Measurements from ENCODE around the gene TIGIT.

The TIGIT gene

DNA sequence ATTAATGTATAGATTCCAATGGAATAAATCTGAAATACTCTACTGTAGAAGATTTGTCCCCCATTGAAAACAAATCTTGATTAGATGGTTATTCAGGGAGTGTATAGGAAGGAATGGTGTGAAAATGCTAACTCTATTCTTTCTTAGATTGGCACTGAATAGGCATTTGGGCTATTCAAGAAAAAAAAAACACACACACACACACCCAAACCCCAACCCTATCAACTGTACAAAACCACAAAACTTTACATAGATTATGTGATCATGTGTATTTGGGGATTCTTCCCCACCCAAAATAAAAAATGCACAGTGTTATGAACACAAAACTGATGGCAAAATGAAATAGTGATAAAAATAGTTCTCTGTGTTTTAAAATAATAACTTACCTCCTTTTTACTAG lies 61.8 kb downstream of the TIGIT start:
- DNase-seq = no peak

DNA sequence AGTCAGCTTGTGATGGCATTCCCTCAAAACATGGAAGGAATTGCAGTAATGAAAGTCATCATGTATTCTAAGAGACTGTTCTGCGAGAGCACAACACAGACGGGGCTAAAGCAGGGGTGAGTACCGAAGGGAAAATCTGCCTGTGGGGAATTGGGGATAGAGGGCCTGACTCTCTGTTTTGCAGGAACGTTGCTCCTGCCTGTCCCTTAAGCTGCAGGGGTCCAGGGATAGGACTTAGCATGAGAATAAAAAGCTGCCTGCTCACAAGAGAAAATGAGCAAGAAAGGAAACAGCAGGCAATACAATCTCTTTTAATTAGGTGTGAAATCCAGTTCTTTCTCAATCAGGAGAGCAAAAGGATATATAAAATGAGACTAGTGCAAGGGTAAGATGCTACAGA lies 62.2 kb downstream of the TIGIT start:
- no peak for DNase-seq

DNA sequence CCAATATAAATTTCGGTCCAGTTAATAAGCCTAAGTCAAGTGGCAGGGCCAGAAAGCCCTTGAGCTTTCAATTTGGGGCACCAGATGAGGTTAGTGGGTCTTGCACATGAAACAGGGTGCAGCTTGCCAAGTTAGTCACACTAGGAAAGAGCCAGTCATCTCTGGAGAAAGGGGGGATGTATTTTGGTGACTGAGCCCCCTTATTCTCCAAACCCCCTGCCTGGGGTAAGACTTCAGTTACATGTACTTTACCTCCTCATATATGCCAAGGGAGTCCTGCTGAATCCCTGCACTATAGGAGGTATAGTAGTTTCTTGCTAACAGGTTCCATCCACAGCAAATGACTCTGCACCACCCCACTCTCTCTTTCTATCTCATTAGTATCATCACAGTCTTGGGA lies 62.7 kb downstream of the TIGIT start:
- DNase-seq = no peak
